ENCODE results near the gene VPS9D1.
"Not testable (repeated sequence)": the region's sequence is repeated elsewhere in the genome, so short reads cannot be mapped to it uniquely, and the experiment has no call there.

Gene VPS9D1

DNA sequence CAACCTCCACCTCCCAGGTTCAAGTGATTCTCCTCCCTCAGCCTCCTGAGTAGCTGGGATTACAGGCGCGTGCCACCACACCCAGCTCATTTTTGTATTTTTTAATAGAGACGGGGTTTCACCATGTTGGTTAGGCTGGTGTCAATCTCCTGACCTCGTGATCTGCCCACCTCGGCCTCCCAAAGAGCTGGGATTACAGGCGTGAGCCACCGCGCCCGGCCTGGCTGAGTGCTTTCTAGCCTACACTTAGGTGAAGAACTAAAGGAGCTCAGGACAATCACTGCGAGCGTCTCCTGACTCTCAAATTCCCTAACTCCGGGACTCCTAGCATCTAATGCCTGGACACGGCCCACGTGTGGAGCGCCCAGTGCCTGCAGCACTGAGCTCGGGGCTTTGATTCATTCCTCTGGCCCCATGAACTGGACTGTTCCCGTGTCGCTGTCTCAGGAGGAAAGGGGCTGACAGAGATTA is 21.0 kb downstream of the VPS9D1 start:
- Histone ChIP-seq H3K4me1 (ENCODE audit: insufficient read depth, low read length) (peaks cover 12% of the 10 kb centered on the region), H3K36me3 (ENCODE audit: insufficient read depth, low read length) (peaks cover 19% of the 10 kb centered on the region), H2AFZ (ENCODE audit: low read depth, low read length) (peak overlapping the region; percentile 3), H3K4me3 (ENCODE audit: low read length) (peak overlapping the region; percentile 23)
- not testable (repeated sequence) for H3K9me3 ChIP-seq (ENCODE audit: low read length); H3K27me3 ChIP-seq (ENCODE audit: insufficient read depth, low read length)

DNA sequence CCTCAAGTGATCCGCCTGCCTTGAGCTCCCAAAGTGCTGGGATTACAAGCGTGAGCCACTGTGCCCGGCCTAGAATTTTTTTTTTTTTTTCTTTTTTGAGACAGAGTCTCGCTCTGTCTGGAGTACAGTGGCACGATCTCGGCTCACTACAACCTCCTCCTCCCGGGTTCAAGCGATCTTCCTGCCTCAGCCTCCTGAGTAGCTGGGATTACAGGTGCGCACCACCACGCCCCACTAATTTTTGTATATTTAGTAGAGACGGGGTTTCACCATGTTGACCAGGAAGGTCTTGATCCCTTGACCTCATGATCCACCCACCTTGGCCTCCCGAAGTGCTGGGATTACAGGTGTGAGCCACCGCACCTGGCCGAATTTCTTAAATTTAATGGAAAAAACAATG is 22.0 kb downstream of the VPS9D1 start:
- not testable (repeated sequence) for H3K9me3 ChIP-seq (ENCODE audit: low read length); H3K27me3 ChIP-seq (ENCODE audit: insufficient read depth, low read length); H2AFZ ChIP-seq (ENCODE audit: low read depth, low read length); H3K4me3 ChIP-seq (ENCODE audit: low read length)
- peaks cover 12% of the 10 kb centered on the region for H3K4me1 ChIP-seq (ENCODE audit: insufficient read depth, low read length)
- H3K36me3 ChIP-seq (ENCODE audit: insufficient read depth, low read length), result peaks cover 26% of the 10 kb centered on the region

DNA sequence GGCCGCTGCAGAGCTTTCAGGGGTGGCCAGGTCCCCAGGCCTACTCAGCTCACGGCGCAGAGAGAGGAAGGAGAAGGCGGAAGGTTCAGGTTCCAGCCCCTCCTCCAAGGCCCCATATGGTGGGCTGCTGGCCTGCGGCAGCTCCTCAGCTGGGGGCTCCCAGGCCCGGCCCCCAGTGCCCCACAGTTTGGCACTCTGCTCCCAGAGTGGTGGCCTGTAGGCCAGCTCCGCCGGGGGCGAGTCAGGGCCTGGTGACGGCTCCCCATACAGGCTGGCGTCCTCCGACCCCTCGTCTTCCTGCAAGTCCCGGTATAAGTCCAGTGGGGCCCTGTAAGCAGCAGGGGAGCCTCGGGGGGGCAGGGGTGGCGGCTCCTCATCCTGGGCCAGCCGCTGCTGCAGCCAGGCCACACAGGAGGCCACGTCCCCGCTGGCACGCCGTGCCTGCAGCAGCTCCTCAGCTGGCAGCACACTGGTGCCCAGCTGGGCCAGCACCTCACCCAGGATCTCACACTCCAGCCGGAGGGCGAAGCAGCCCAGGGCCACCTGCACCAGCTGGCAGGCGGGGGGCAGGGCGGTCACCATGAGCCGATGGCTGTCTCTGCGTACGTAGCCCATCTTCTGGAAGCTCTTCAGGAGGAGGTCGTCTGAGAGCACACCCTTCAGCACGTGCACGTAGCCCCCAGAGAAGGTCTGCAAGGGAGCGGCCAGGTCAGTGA is 22.9 kb downstream of the VPS9D1 start:
- peaks cover 34% of the 10 kb centered on the region for H3K36me3 ChIP-seq (ENCODE audit: insufficient read depth, low read length)
- no peaks in the 10 kb centered on the region for H3K27me3 ChIP-seq (ENCODE audit: insufficient read depth, low read length)
- H3K4me1 ChIP-seq (ENCODE audit: insufficient read depth, low read length), result peaks cover 12% of the 10 kb centered on the region
- H2AFZ ChIP-seq (ENCODE audit: low read depth, low read length), result no peak overlapping the region
- no peak overlapping the region for H3K4me3 ChIP-seq (ENCODE audit: low read length)
- H3K9me3 ChIP-seq (ENCODE audit: low read length), result no peaks in the 10 kb centered on the region

DNA sequence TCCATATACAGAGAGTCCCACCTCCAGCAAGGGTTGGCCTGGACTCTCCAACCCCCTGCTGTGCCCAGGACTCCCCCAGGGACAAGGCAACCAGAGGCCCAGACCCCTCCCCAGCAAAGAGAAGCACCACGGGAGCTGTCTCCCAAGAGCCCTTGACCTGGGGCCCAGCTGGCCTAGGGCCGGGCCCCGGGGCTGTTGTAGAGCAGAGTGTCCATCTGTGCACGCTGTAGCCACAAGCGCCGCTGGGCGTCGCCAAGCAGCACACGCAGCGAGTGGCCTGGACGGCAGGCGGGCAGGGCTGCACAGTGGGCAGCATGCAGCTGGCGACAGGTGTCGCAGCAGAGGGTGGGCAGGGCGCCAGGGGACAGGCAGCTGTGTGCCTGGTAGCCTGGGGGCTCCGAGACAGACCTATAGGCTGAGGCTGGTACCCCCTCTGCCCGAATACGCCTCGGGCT is 23.5 kb downstream of the VPS9D1 start:
- no peaks in the 10 kb centered on the region for H3K9me3 ChIP-seq (ENCODE audit: low read length)
- peaks cover 38% of the 10 kb centered on the region for H3K36me3 ChIP-seq (ENCODE audit: insufficient read depth, low read length)
- H3K4me3 ChIP-seq (ENCODE audit: low read length), result no peak overlapping the region
- peaks cover 12% of the 10 kb centered on the region for H3K4me1 ChIP-seq (ENCODE audit: insufficient read depth, low read length)
- H2AFZ ChIP-seq (ENCODE audit: low read depth, low read length), result no peak overlapping the region
- no peaks in the 10 kb centered on the region for H3K27me3 ChIP-seq (ENCODE audit: insufficient read depth, low read length)

DNA sequence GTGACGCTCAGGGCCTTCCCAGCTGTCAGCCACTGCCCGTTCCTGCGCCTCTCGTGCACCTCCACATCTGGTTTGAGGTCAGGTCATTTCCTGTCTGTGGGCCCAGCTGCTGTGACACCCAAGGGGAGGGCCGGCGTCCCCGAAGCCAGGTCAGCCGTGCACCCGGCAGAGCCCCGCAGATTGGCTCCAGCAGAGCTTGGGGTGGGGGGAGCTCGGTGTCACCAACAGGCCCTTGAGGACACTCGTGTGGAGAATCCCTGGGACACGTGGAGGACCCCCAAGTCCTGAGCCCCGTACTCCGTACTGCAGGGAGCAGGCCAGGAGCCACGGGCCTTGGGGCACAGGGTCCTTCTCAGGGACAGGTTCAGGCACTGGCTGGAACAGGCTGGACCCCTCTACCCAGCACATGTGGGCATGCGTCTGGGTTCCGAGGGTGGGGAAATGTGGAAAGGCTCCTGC is 24.0 kb downstream of the VPS9D1 start:
- Histone ChIP-seq H3K4me3 (ENCODE audit: low read length) (no peak overlapping the region), H3K4me1 (ENCODE audit: insufficient read depth, low read length) (peaks cover 12% of the 10 kb centered on the region), H3K36me3 (ENCODE audit: insufficient read depth, low read length) (peaks cover 43% of the 10 kb centered on the region), H2AFZ (ENCODE audit: low read depth, low read length) (no peak overlapping the region), H3K9me3 (ENCODE audit: low read length) (no peaks in the 10 kb centered on the region), H3K27me3 (ENCODE audit: insufficient read depth, low read length) (no peaks in the 10 kb centered on the region)

DNA sequence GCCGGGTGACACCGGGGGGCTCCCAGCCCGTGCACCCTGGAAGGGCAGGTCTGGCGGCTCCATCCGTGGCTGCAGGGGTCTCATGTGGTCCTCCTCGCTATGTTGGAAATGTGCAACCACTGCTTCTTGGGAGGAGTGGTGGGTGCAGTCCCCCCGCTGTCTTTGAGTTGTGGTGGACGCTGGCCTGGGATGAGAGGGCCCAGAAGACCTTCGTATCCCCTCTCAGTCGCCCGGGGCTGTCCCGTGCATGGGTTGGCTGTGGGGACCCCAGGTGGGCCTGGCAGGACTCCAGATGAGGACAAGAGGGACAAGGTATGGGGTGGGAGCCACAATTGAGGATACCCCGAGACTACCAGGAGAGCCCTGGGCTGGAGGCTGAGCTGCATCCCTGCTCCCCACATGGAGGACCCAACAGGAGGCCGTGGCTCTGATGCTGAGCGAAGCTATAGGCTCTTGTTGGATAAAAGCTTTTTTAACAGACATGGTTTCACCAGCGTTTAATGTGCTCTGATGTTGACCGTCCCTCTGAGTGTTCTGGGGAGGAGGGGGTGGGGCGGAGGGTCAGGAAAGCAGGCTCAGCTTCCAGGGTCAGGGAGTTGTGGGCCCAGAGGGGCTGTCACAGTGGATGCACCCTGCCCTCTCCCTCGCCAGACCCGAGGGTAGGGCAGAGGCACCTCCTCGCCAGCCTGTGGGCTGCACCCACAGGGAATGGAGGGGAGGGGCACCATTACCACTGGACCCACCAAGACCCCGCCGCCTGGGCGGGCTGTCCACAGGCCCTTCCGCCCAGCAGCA is 24.6 kb downstream of the VPS9D1 start:
- Histone ChIP-seq H3K27me3 (ENCODE audit: insufficient read depth, low read length) (no peaks in the 10 kb centered on the region), H2AFZ (ENCODE audit: low read depth, low read length) (no peak overlapping the region), H3K9me3 (ENCODE audit: low read length) (no peaks in the 10 kb centered on the region), H3K4me1 (ENCODE audit: insufficient read depth, low read length) (peaks cover 12% of the 10 kb centered on the region), H3K36me3 (ENCODE audit: insufficient read depth, low read length) (peaks cover 48% of the 10 kb centered on the region), H3K4me3 (ENCODE audit: low read length) (no peak overlapping the region)

DNA sequence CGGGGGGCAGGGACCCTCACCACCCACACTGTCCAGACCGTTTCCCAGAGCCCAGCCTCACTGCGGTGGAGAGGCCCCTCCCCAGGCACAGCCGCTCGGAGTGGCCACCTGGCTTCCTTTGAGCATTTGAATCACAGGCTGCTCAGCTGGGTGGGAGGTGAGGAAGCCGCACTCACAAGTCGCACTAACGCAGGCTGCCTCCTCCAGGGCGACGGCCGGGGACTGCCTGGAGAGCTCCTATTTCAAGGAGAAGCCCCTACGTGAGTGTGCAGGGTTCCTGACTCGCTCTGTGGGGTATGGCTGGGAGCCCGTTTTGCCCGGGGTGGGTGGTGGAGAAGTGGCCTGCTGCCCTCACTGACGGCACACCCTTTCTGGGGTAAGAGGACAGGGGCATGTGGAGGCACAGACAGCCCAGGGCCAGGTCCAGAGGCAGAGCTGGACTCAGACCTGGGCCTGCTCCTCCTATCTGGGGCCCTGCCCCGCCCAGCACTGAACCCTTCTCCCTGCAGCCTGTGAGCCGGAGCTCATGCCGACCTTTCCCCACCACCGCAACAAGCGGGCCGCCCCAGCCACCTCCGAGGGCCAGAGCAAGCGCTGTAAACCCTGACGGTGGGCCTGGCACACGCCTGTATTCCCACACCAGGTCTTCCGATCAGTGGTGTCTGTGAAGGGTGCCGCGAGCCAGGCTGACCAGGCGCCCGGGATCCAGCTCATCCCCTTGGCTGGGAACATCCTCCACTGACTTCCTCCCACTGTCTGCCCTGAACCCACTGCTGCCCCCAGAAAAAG is 25.4 kb downstream of the VPS9D1 start:
- Histone ChIP-seq H3K4me3 (ENCODE audit: low read length) (no peak overlapping the region), H3K27me3 (ENCODE audit: insufficient read depth, low read length) (no peaks in the 10 kb centered on the region), H3K36me3 (ENCODE audit: insufficient read depth, low read length) (peaks cover 53% of the 10 kb centered on the region), H3K4me1 (ENCODE audit: insufficient read depth, low read length) (peaks cover 6% of the 10 kb centered on the region), H2AFZ (ENCODE audit: low read depth, low read length) (no peak overlapping the region), H3K9me3 (ENCODE audit: low read length) (no peaks in the 10 kb centered on the region)

DNA sequence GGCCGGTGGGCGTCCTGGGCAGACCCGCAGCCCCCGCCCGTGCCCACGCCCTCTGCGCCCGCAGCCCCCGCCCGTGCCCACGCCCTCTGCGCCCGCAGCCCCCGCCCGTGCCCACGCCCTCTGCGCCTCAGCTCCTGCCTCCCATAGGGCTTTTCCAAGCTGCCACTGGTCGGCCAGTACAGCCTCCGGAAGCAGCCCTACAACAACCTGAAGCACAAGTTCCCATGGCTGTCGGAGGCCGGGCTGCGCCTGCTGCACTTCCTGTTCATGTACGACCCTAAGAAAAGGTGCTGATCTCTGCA is 26.0 kb downstream of the VPS9D1 start:
- not testable (repeated sequence) for H3K4me1 ChIP-seq (ENCODE audit: insufficient read depth, low read length); H3K9me3 ChIP-seq (ENCODE audit: low read length); H3K4me3 ChIP-seq (ENCODE audit: low read length); H2AFZ ChIP-seq (ENCODE audit: low read depth, low read length); H3K27me3 ChIP-seq (ENCODE audit: insufficient read depth, low read length)
- peaks cover 58% of the 10 kb centered on the region for H3K36me3 ChIP-seq (ENCODE audit: insufficient read depth, low read length)

DNA sequence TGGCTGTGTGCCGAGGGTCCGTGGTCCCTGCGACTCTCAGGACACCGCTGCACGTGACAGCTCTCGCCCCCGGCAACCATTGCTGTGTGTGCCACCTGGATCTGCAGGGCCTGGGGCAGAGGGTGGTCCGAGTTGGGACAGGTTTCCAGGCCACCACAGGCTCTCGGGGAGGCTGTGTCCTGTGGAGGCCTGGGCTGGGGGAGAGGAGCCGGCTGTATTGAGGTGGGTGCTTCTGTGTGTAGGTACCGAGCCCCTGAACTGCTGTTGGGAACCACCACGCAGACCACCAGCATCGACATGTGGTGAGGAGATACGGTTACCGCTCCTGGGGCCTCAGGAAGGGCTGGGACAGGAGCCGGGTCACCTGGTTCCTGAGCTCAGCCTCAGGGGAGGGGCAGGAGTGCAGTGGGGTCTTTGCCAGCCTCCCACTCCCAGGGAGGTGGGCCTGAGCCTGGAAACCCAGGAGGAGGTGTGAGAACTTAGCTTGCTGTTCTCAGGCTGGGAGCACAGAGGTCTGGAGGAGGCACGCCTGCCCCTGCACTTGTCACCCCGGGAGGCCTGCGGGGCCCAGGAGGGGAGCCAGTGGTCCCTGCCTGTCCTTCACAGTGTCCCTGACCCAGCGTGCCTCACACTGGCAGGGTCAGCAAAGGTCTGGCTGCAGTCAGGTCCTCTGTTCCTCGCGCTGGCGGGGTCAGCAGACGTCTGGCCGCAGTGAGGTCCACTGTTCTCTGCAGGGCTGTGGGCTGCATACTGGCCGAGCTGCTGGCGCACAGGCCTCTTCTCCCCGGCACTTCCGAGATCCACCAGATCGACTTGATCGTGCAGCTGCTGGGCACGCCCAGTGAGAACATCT is 26.5 kb downstream of the VPS9D1 start:
- Histone ChIP-seq H3K36me3 (ENCODE audit: insufficient read depth, low read length) (peaks cover 61% of the 10 kb centered on the region), H3K4me1 (ENCODE audit: insufficient read depth, low read length) (no peaks in the 10 kb centered on the region), H3K9me3 (ENCODE audit: low read length) (no peaks in the 10 kb centered on the region), H3K4me3 (ENCODE audit: low read length) (no peak overlapping the region), H2AFZ (ENCODE audit: low read depth, low read length) (no peak overlapping the region), H3K27me3 (ENCODE audit: insufficient read depth, low read length) (no peaks in the 10 kb centered on the region)

DNA sequence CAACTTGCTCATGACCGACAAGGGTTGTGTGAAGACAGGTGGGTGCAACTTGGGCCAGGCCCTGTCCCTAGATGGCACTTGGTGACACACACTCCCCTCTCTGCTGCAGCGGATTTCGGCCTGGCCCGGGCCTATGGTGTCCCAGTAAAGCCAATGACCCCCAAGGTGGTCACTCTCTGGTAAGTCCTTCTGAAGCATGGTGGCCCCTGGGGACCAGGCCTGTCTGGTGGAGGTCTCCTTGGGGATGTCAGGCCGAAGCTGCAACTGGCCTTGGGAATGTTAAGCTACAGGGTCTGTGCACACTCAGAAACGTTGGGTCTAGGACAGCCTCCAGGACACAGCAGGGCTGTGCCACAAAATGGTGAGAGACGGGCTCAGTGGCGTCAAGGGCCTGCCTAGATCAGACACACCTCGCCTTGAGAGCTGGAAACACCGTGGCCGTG is 27.4 kb downstream of the VPS9D1 start:
- Histone ChIP-seq H2AFZ (ENCODE audit: low read depth, low read length) (no peak overlapping the region), H3K27me3 (ENCODE audit: insufficient read depth, low read length) (no peaks in the 10 kb centered on the region), H3K9me3 (ENCODE audit: low read length) (no peaks in the 10 kb centered on the region), H3K4me3 (ENCODE audit: low read length) (no peak overlapping the region), H3K36me3 (ENCODE audit: insufficient read depth, low read length) (peaks cover 65% of the 10 kb centered on the region), H3K4me1 (ENCODE audit: insufficient read depth, low read length) (no peaks in the 10 kb centered on the region)

DNA sequence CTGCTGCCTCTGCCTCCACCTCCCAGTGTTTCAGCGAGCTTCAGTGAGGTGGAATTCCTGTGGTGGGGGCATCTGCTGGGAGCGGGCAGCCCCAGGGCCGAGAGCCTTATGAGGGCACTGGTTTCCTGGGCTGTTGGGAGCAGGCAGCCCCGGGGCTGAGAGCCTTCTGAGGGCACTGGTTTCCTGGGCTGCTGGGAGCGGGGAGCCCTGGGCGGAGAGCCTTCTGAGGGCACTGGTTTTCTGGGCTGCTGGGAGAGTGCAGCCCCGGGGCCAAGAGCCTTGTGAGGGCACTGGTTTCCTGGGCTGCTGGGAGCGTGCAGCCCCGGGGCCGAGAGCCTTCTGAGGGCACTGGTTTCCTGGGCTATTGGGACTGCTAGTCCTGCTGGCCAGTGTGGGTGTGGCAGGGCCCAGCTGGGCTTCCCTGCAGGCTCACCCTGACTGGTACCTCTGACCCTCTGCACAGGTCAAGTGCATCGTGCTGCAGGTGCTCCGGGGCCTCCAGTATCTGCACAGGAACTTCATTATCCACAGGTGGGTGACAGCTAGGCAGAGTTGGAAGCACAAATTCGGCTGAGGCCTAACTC is 28.6 kb downstream of the VPS9D1 start:
- Histone ChIP-seq H2AFZ (ENCODE audit: low read depth, low read length) (no peak overlapping the region), H3K9me3 (ENCODE audit: low read length) (no peaks in the 10 kb centered on the region), H3K36me3 (ENCODE audit: insufficient read depth, low read length) (peaks cover 62% of the 10 kb centered on the region), H3K4me3 (ENCODE audit: low read length) (no peak overlapping the region), H3K27me3 (ENCODE audit: insufficient read depth, low read length) (no peaks in the 10 kb centered on the region), H3K4me1 (ENCODE audit: insufficient read depth, low read length) (peaks cover 8% of the 10 kb centered on the region)

Data from neuron (in vitro differentiated cells).